Large intestine (tissue), 3 donors: Measurements from ENCODE around the gene CHEK1. TPM values are rescaled to one million over a fixed set of nuclear protein-coding genes. Genes with fewer than 3 reads are reported as not detected.

Source experiments
- DNase-seq, 2 donors: peaks; one replicate each; pipeline versions ENCODE4 v3.0.0 to v3.0.0-alpha.2; 2013
- H3K27ac ChIP-seq: one replicate; pipeline ENCODE4 v1.5.1; 2013; ENCODE audit warnings: low read length
- H3K27me3 ChIP-seq: 2 replicates; pipeline ENCODE4 v1.6.1; 2013; ENCODE audit warnings: low read length; ENCODE audit not compliant: control insufficient read depth, insufficient read depth
- H3K36me3 ChIP-seq: 2 replicates; pipeline ENCODE4 v1.6.1; 2013; ENCODE audit warnings: low read length; ENCODE audit not compliant: control insufficient read depth, insufficient read depth
- H3K4me1 ChIP-seq: one replicate; pipeline ENCODE4 v1.6.1; 2013; ENCODE audit warnings: low read length; ENCODE audit not compliant: control insufficient read depth, insufficient read depth
- H3K4me3 ChIP-seq: one replicate; pipeline ENCODE4 v1.5.1; 2013; ENCODE audit warnings: low read length
- H3K9me3 ChIP-seq: one replicate; pipeline ENCODE4 v1.6.1; 2013; ENCODE audit warnings: mild to moderate bottlenecking, low read depth, low read length, moderate library complexity; ENCODE audit not compliant: control insufficient read depth
- WGBS: methylation state at CpG from one replicate; pipeline ENCODE4 v1.1.5; 2013; ENCODE audit warnings: low lambda C conversion rate; ENCODE audit not compliant: insufficient coverage; 5-methylcytosine and 5-hydroxymethylcytosine counted together
- polyA plus RNA-seq: library from polyadenylated mRNA; unstranded; fragments of 120-200 nt; gene quantifications from one replicate; pipeline ENCODE4 v1.2.1, GENCODE V29; 2013

Gene CHEK1
- polyA plus RNA-seq, 1 donor = 21.5 TPM

DNA sequence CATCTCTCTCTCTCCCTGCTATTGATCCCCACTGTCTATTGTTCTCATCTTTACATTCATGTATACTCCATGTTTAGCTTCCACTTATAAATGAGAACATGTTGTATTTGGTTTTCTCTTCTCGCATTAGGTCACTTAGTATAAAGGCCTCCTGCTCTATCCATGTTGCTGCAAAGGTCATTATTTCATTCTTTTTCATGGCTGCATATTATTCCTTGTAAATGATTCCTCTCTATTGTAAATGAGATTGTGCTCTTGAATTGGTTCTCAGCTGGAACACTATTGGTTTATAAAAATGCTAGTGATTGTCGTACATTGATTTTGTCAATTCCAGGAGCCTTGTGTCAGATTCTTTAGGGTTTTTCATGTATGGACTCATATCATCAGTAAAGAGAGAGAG, 42.2 kb downstream of the CHEK1 start:
- Histone ChIP-seq H3K4me1 (no peaks in the 10 kb centered on the region), H3K4me3 (no peak overlapping the region), H3K27me3 (no peaks in the 10 kb centered on the region), H3K27ac (no peak overlapping the region), H3K9me3 (peaks cover 4% of the 10 kb centered on the region), H3K36me3 (no peaks in the 10 kb centered on the region)
- WGBS = 100% methylated on average over 2 of the region's 2 CpGs
- no peak for DNase-seq

- Histone ChIP-seq H3K27ac (no peak overlapping the region), H3K9me3 (peaks cover 2% of the 10 kb centered on the region), H3K4me1 (no peaks in the 10 kb centered on the region), H3K4me3 (no peak overlapping the region), H3K36me3 (no peaks in the 10 kb centered on the region), H3K27me3 (no peaks in the 10 kb centered on the region)
- WGBS = 20% methylated on average over 1 of the region's 1 CpG
- DNase-seq = peak in 1 of 2 donors; percentile 56
Measured at GRCh38 chr11:125670172-125670571, 45.2 kb downstream of the CHEK1 start.

DNA sequence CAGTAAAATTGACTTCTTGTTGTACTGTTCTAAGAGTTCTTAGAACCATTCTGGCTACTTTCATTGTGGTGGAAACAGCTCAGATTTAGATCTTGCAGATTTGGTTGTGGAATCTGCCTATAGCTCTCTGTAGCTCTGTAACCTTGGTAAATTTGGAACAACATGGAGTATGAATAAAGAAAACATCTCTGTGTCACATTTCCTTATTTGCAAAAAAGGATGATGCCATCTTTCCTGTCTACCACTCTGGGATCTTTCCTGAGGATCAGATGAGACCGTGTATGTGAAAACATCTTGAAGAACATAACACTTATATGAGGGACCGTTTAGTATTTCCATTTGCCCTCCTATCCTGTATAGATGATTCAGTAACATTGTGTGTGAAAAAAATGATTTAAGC, 46.6 kb downstream of the CHEK1 start:
- Histone ChIP-seq H3K9me3 (no peaks in the 10 kb centered on the region), H3K4me3 (no peak overlapping the region), H3K27me3 (no peaks in the 10 kb centered on the region), H3K27ac (no peak overlapping the region), H3K36me3 (peaks cover 2% of the 10 kb centered on the region), H3K4me1 (no peaks in the 10 kb centered on the region)
- no peak for DNase-seq
- WGBS = no CpG with 5 or more reads among the region's 2 CpGs

- no peak for DNase-seq
- Histone ChIP-seq H3K4me3 (no peak overlapping the region), H3K9me3 (no peaks in the 10 kb centered on the region), H3K27me3 (no peaks in the 10 kb centered on the region), H3K27ac (no peak overlapping the region), H3K4me1 (no peaks in the 10 kb centered on the region), H3K36me3 (peaks cover 10% of the 10 kb centered on the region)
- WGBS = 100% methylated on average over 2 of the region's 2 CpGs
Measured at GRCh38 chr11:125674210-125674609, 49.2 kb downstream of the CHEK1 start.

GRCh38 chr11:125675196-125675595, 50.2 kb downstream of the CHEK1 start:
- H3K36me3 ChIP-seq = peaks cover 10% of the 10 kb centered on the region
- DNase-seq = no peak
- no peaks in the 10 kb centered on the region for H3K27me3 ChIP-seq
- no peaks in the 10 kb centered on the region for H3K9me3 ChIP-seq
- H3K4me1 ChIP-seq = no peaks in the 10 kb centered on the region
- 100% methylated on average over 2 of the region's 2 CpGs for WGBS
- no peak overlapping the region for H3K27ac ChIP-seq
- H3K4me3 ChIP-seq = no peak overlapping the region

DNA sequence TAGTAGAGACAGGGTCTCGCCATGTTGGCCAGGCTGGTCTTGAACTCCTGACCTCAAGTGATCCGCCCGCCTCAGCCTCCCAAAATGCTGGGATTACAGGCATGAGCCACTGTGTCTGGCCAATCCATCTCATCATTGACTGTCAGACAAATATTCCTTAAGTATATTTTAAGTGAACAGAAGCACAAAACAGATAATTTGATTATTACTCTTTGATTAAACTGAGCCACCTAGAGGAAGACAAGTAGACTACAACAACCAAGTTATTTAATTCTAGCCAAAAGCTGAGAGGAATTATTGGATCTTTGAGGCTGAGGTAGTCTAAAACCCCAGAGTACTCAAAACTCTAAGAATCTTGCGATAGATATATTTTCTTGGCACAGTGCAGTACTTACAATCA, 54.4 kb downstream of the CHEK1 start:
- Histone ChIP-seq H3K4me1 (no peaks in the 10 kb centered on the region), H3K27ac (no peak overlapping the region), H3K9me3 (no peaks in the 10 kb centered on the region), H3K36me3 (peaks cover 10% of the 10 kb centered on the region), H3K27me3 (no peaks in the 10 kb centered on the region), H3K4me3 (no peak overlapping the region)
- no CpG with 5 or more reads among the region's 4 CpGs for WGBS
- no peak for DNase-seq

DNA sequence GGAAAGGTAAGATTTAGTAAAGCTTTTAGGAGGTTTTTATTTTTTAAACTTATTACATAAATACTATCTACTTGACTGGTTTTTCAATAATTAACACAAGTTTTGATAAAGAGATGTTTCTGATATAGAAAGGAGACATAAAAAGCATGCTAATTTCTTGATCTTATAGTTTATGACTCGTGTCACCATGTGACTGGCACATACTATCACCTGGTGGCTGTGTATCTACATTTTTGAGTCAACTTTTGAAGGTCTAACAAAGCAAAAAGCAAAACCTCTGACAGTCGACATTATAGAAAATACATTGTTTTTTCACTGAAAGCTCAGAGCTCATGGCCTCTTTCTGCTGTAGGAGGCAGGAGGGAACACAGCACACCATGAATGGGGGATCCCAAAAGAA, 54.9 kb downstream of the CHEK1 start:
- no peak for DNase-seq
- Histone ChIP-seq H3K9me3 (no peaks in the 10 kb centered on the region), H3K4me3 (no peak overlapping the region), H3K36me3 (peaks cover 10% of the 10 kb centered on the region), H3K27me3 (no peaks in the 10 kb centered on the region), H3K27ac (no peak overlapping the region), H3K4me1 (no peaks in the 10 kb centered on the region)
- WGBS = no CpG with 5 or more reads among the region's 2 CpGs

DNA sequence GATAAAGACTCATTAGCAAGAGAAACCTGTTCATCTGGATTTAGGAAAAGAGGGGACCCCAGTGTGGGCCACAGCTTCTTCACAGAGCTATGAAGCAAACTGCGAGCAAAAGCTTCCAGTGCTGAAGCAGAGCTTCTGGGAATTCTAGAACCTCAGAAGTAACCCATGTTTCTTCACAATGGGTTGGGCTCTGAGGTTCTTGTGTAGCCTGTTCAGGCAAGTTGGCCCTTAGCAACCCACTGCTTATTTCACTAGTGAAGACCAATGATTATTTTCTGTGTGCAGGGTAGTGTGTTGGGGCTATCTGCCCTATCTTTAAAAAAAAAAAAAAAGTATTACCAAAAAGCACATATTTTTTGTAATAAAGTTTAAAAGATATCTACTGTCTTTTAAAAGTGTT, 55.8 kb downstream of the CHEK1 start, which contains the start of gene ACRV1:
TSS of gene ACRV1 (minus strand) at position 101 of the 400 bp plus-strand sequence. CDS start at position 34, 67 bp downstream.
- H3K27me3 ChIP-seq = no peaks in the 10 kb centered on the region
- H3K36me3 ChIP-seq = peaks cover 10% of the 10 kb centered on the region
- DNase-seq = no peak
- no peaks in the 10 kb centered on the region for H3K4me1 ChIP-seq
- H3K9me3 ChIP-seq = no peaks in the 10 kb centered on the region
- WGBS = no CpG with 5 or more reads among the region's 1 CpG
- no peak within 1 kb of the TSS for H3K4me3 ChIP-seq
- H3K27ac ChIP-seq = no peak within 1 kb of the TSS

DNA sequence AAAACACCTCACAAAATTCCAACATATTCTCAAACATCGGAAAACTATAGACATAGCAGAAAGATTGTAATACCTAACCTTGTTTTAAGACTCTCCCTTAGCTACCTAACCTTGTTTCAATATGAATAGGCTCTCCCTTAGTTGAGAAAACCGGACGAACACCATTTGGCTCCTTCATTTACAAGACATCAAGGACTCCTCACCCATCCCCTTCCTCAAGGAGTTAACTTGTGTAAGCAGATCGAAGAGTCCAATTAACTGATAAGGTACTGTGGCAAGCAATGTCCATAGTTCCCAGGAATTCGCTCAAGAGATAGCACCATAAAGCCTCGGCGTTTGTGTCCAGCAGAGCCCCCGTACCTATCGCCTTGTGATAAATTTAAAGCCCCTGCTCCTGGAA, 60.3 kb downstream of the CHEK1 start:
- H3K27me3 ChIP-seq = no peaks in the 10 kb centered on the region
- H3K36me3 ChIP-seq = no peaks in the 10 kb centered on the region
- 11% methylated on average over 5 of the region's 9 CpGs for WGBS
- H3K27ac ChIP-seq = no peak overlapping the region
- H3K4me1 ChIP-seq = no peaks in the 10 kb centered on the region
- DNase-seq = peak in 1 of 2 donors; percentile 24
- H3K9me3 ChIP-seq = no peaks in the 10 kb centered on the region
- no peak overlapping the region for H3K4me3 ChIP-seq

DNA sequence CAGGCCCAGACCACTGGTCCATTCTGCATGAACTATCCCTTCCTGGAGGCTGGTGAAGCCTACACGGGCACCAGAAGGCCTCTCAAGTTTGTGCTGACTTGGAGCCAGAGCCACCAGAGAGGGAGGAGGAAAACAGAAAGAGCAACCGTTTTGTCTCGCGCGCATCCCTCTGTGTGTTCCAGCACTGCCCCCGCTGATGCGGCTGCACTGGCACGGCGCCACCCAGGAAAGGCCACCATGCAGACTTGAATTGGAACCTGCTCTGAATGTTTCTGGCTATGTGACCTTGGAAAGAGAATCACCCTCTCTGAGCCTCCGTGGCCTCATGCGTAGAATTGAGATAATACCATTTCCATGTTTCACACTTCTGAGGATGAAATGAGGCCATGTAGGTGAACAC, 63.1 kb downstream of the CHEK1 start:
- no peak for DNase-seq
- no peaks in the 10 kb centered on the region for H3K36me3 ChIP-seq
- no peaks in the 10 kb centered on the region for H3K9me3 ChIP-seq
- H3K27me3 ChIP-seq = no peaks in the 10 kb centered on the region
- WGBS = no CpG with 5 or more reads among the region's 11 CpGs
- H3K4me1 ChIP-seq = no peaks in the 10 kb centered on the region
- no peak overlapping the region for H3K27ac ChIP-seq
- no peak overlapping the region for H3K4me3 ChIP-seq

GRCh38 chr11:125688632-125689031, 63.7 kb downstream of the CHEK1 start:
- no peaks in the 10 kb centered on the region for H3K4me1 ChIP-seq
- H3K9me3 ChIP-seq = no peaks in the 10 kb centered on the region
- DNase-seq = no peak
- H3K36me3 ChIP-seq = no peaks in the 10 kb centered on the region
- H3K4me3 ChIP-seq = no peak overlapping the region
- H3K27ac ChIP-seq = no peak overlapping the region
- H3K27me3 ChIP-seq = no peaks in the 10 kb centered on the region
- no CpG with 5 or more reads among the region's 3 CpGs for WGBS
